Measurements from ENCODE around the gene EIF2B2.

The EIF2B2 gene

GRCh38 chr14:75049731-75050201 is 47.0 kb downstream of the EIF2B2 start:
- DNase-seq (ENCODE audit: insufficient read length, low spot score) (no peak), FAIRE-seq (no peak)
- TF ChIP-seq POLR2A (IDR thresholded peaks at IDR 0.05; ENCODE audit: low read depth, low read length): no peak

GRCh38 chr14:75050852-75051555 is 48.3 kb downstream of the EIF2B2 start, which contains the start of gene MLH3:
MLH3 (minus strand) TSS chr14:75051467; CDS start chr14:75049655, 1,812 bp downstream.
- FAIRE-seq (no peak), DNase-seq (ENCODE audit: insufficient read length, low spot score) (peak; percentile 18)
- TF ChIP-seq POLR2A (IDR thresholded peaks at IDR 0.05; ENCODE audit: low read depth, low read length): peak; percentile 42; the same call in 1 of the 2 replicates

GRCh38 chr14:75051556-75051899 is 48.8 kb downstream of the EIF2B2 start:
- no peak for DNase-seq (ENCODE audit: insufficient read length, low spot score)
- no peak for TF ChIP-seq POLR2A (IDR thresholded peaks at IDR 0.05; ENCODE audit: low read depth, low read length)
- no peak for FAIRE-seq

GRCh38 chr14:75053396-75054291 is 50.9 kb downstream of the EIF2B2 start:
- DNase-seq (ENCODE audit: insufficient read length, low spot score) (no peak), FAIRE-seq (peak; percentile 6)
- no peak for TF ChIP-seq POLR2A (IDR thresholded peaks at IDR 0.05; ENCODE audit: low read depth, low read length)

DNA sequence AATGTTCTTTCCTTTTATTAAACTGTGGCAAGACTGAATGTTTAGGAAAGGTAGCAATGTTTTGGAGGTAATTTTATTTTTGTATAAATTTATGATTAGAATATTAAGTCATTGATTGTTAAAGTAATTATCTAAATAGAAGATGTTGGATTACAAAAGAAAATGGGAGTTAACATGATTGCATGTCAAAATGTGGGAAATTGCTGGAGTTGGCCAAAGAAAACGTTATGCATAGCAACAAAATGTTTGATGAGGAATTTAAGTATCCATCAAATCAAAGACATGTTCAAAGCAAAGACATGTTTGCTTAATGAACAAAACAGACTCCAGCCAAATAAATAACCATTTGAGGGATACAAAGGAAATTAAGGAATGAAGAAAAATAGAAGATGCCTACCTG is 51.7 kb downstream of the EIF2B2 start:
- TF ChIP-seq POLR2A (IDR thresholded peaks at IDR 0.05; ENCODE audit: low read depth, low read length): no peak
- FAIRE-seq: no peak
- no peak for DNase-seq (ENCODE audit: insufficient read length, low spot score)

DNA sequence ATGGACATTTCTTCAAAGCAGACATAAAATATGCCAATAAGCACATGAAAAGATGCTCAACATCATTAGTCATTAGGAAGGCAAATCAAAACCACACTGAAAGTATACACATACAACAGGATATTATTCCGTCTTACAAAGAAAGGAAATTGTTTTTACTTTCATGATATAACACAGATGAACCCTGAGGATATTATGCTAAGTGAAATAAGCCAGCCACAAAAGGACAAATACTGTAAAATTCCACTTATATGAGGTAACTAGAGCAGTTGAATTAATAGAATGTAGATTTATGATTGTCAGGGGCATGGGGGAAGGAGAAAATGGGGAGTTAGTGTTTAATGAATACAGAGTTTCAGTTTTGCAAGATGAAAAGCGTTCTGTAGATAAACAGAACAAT is 56.9 kb downstream of the EIF2B2 start:
- FAIRE-seq: no peak
- no peak for DNase-seq (ENCODE audit: insufficient read length, low spot score)
- no peak for TF ChIP-seq POLR2A (IDR thresholded peaks at IDR 0.05; ENCODE audit: low read depth, low read length)

DNA sequence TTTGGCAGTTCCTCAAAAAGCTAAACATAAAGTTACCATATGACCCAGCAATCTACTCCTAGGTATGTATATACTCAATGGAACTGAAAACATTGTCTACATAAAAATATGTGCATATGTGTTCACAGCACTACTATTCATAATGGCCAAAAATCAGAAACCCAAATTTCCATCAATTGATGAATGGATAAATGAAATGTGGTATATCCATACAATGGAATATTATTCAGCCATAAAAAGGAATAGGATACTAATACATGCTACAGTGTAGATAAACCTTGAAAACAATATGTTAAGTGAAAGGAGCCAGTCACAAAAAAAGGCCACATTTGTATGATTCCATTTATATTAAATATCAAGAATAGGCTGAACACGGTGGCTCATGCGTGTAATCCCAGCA is 57.7 kb downstream of the EIF2B2 start:
- FAIRE-seq: no peak
- TF ChIP-seq POLR2A (IDR thresholded peaks at IDR 0.05; ENCODE audit: low read depth, low read length): no peak
- no peak for DNase-seq (ENCODE audit: insufficient read length, low spot score)

All from H54 (cell line).